ENCODE data around the gene ULBP2. TPM values are rescaled to one million over a fixed set of nuclear protein-coding genes. Genes with fewer than 3 reads are reported as not detected.
"Not testable (repeated sequence)": the region's sequence is repeated elsewhere in the genome, so short reads cannot be mapped to it uniquely, and the experiment has no call there.

Gene ULBP2
- total and polyA plus RNA-seq, 5 donors from 2014 or later = 0.13 to 9.7 TPM; not detected in 3

GRCh38 chr6:149919834-149920225 is 22.0 kb upstream of the ULBP2 start:
- no peak for DNase-seq
- Histone ChIP-seq H3K27ac (ENCODE audit: insufficient read depth, low read length, poor library complexity, severe bottlenecking) (no peak overlapping the region), H3K4me1 (ENCODE audit: control insufficient read depth, insufficient read depth, low read length, poor library complexity, severe bottlenecking) (peaks cover 13% of the 10 kb centered on the region), H3K4me3 (ENCODE audit: low read depth, low read length) (no peak overlapping the region), H3K36me3 (ENCODE audit: control insufficient read depth, insufficient read depth, low read length) (no peaks in the 10 kb centered on the region), H3K9me3 (ENCODE audit: control insufficient read depth in 2 of 2, low read length in 2 of 2) (no peaks in the 10 kb centered on the region), H3K27me3 (ENCODE audit: control insufficient read depth, insufficient read depth, low read length) (peaks cover 18% of the 10 kb centered on the region)
- H3K27me3 Mint-ChIP-seq = peaks cover 51% of the 10 kb centered on the region
- H3K36me3 Mint-ChIP-seq = no peaks in the 10 kb centered on the region
- no peak for ATAC-seq (ENCODE audit: low read depth in 2 of 2)
- H3K4me3 Mint-ChIP-seq = no peak overlapping the region
- H3K9me3 Mint-ChIP-seq = peaks cover 0 to 3% (median 0%) of the 10 kb centered on the region in 7 donors
- H3K4me1 Mint-ChIP-seq = peaks cover 0 to 23% (median 7%) of the 10 kb centered on the region in 4 donors
- no peak overlapping the region for H3K27ac Mint-ChIP-seq

DNA sequence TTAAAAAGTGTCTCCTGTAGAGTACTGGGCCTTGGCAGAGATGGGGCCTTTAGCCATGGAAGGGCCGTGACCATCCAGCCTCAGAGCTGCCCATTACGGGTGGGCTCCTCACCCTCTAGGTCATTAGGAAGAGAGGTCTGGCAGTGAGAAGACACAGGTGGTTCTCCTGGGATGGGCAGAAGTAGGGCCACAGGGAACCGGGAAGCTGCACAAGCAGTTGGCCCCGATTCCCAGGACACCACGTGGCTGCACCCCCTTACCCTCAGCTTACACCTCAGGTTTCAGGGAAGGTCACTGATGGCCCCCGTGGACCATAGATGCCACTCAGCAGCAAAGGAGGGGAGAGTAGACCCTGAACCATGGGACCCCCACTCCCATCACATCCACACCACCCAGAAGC is 20.5 kb upstream of the ULBP2 start:
- peaks cover 25% of the 10 kb centered on the region for H3K27me3 ChIP-seq (ENCODE audit: control insufficient read depth, insufficient read depth, low read length)

GRCh38 chr6:149922091-149922490 is 19.7 kb upstream of the ULBP2 start:
- H3K36me3 Mint-ChIP-seq; H3K4me3 ChIP-seq (ENCODE audit: low read depth, low read length); H3K36me3 ChIP-seq (ENCODE audit: control insufficient read depth, insufficient read depth, low read length); H3K9me3 ChIP-seq (ENCODE audit: control insufficient read depth in 2 of 2, low read length in 2 of 2); H3K27ac ChIP-seq (ENCODE audit: insufficient read depth, low read length, poor library complexity, severe bottlenecking); DNase-seq; H3K9me3 Mint-ChIP-seq; ATAC-seq (ENCODE audit: low read depth in 2 of 2): not testable (repeated sequence)
- peaks cover 24% of the 10 kb centered on the region for H3K4me1 ChIP-seq (ENCODE audit: control insufficient read depth, insufficient read depth, low read length, poor library complexity, severe bottlenecking)
- Mint-ChIP-seq H3K27ac (peak overlapping the region in 1 of 3 donors; percentile 14), H3K4me1 (peaks cover 0 to 35% (median 10%) of the 10 kb centered on the region in 4 donors), H3K4me3 (peak overlapping the region in 3 of 4 donors; percentile 1 to 69 (median 48)), H3K27me3 (peaks cover 58% of the 10 kb centered on the region)
- peaks cover 30% of the 10 kb centered on the region for H3K27me3 ChIP-seq (ENCODE audit: control insufficient read depth, insufficient read depth, low read length)

More for the DNA sequence above, 20.5 kb upstream of the ULBP2 start:
- Histone ChIP-seq H3K4me3 (ENCODE audit: low read depth, low read length) (no peak overlapping the region), H3K4me1 (ENCODE audit: control insufficient read depth, insufficient read depth, low read length, poor library complexity, severe bottlenecking) (peaks cover 23% of the 10 kb centered on the region), H3K36me3 (ENCODE audit: control insufficient read depth, insufficient read depth, low read length) (no peaks in the 10 kb centered on the region), H3K9me3 (ENCODE audit: control insufficient read depth in 2 of 2, low read length in 2 of 2) (no peaks in the 10 kb centered on the region), H3K27ac (ENCODE audit: insufficient read depth, low read length, poor library complexity, severe bottlenecking) (no peak overlapping the region)
- Mint-ChIP-seq H3K9me3 (peaks cover 0 to 5% (median 0%) of the 10 kb centered on the region in 7 donors), H3K4me1 (peaks cover 0 to 33% (median 9%) of the 10 kb centered on the region in 4 donors), H3K27ac (no peak overlapping the region), H3K27me3 (peaks cover 61% of the 10 kb centered on the region), H3K36me3 (no peaks in the 10 kb centered on the region), H3K4me3 (peak overlapping the region in 3 of 4 donors; percentile 7 to 50 (median 39))
- ATAC-seq (ENCODE audit: low read depth in 2 of 2) (no peak), DNase-seq (no peak)

DNA sequence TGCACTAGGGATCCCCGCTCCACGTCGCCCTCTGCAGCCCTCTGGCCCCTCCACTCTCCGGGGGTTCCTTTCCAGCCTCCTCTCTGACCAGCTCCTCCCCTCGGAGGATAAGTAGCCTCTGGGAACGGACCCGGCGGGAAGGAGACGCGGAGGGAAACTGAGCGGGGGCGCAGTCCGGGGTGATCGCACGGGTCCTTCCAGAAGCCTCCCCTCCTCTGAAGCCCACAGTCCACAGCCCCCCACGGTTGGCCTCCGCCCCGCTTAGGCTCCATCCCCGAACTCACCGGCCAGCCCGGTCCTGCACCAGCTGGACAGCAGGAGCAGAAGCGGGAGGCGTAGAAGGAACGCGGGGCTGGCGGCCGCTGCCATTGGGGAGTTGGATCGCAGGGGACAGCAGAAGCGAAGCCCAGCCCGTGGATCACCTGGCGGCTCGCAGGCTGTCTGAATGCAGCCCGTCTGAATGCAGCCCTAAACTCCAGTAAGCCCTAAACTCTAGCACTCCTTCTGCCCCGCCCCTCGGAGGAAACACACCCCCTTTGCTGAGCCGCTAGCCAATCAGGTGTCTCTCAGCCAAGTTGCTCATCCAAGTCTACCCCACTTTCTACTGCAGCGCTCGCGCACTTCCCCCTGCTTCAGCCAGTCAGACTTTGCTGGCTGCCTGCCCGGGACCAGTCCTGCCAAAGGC is 19.0 kb upstream of the ULBP2 start, which contains the start of gene RAET1G:
RAET1G (minus strand) TSS at position 480 of the 685 bp plus-strand sequence; CDS start at position 369, 111 bp downstream.
- Mint-ChIP-seq H3K27ac (peak within 1 kb of the TSS in 1 of 3 donors; percentile 14), H3K27me3 (peaks cover 60% of the 10 kb centered on the region), H3K4me1 (peaks cover 0 to 35% (median 10%) of the 10 kb centered on the region in 4 donors), H3K36me3 (no peaks in the 10 kb centered on the region), H3K9me3 (peaks cover 0 to 5% (median 0%) of the 10 kb centered on the region in 7 donors), H3K4me3 (peak within 1 kb of the TSS; percentile 59 to 88 (median 82))
- no peaks in the 10 kb centered on the region for H3K9me3 ChIP-seq (ENCODE audit: control insufficient read depth in 2 of 2, low read length in 2 of 2)
- no peak within 1 kb of the TSS for H3K27ac ChIP-seq (ENCODE audit: insufficient read depth, low read length, poor library complexity, severe bottlenecking)
- peak within 1 kb of the TSS; percentile 55 for H3K4me3 ChIP-seq (ENCODE audit: low read depth, low read length)
- DNase-seq = peak; percentile 60 to 89 (median 74)
- H3K27me3 ChIP-seq (ENCODE audit: control insufficient read depth, insufficient read depth, low read length) = peaks cover 34% of the 10 kb centered on the region
- peaks cover 24% of the 10 kb centered on the region for H3K4me1 ChIP-seq (ENCODE audit: control insufficient read depth, insufficient read depth, low read length, poor library complexity, severe bottlenecking)
- H3K36me3 ChIP-seq (ENCODE audit: control insufficient read depth, insufficient read depth, low read length) = no peaks in the 10 kb centered on the region
- ATAC-seq (ENCODE audit: low read depth in 2 of 2) = peak; percentile 74 to 84

- Histone ChIP-seq H3K4me3 (ENCODE audit: low read depth, low read length) (peak overlapping the region; percentile 55), H3K9me3 (ENCODE audit: control insufficient read depth in 2 of 2, low read length in 2 of 2) (no peaks in the 10 kb centered on the region), H3K36me3 (ENCODE audit: control insufficient read depth, insufficient read depth, low read length) (no peaks in the 10 kb centered on the region), H3K4me1 (ENCODE audit: control insufficient read depth, insufficient read depth, low read length, poor library complexity, severe bottlenecking) (peaks cover 24% of the 10 kb centered on the region), H3K27ac (ENCODE audit: insufficient read depth, low read length, poor library complexity, severe bottlenecking) (no peak overlapping the region), H3K27me3 (ENCODE audit: control insufficient read depth, insufficient read depth, low read length) (peaks cover 35% of the 10 kb centered on the region)
- H3K4me1 Mint-ChIP-seq = peaks cover 0 to 35% (median 10%) of the 10 kb centered on the region in 4 donors
- DNase-seq (no peak), ATAC-seq (ENCODE audit: low read depth in 2 of 2) (peak; percentile 8 to 22)
- no peaks in the 10 kb centered on the region for H3K36me3 Mint-ChIP-seq
- peaks cover 67% of the 10 kb centered on the region for H3K27me3 Mint-ChIP-seq
- H3K4me3 Mint-ChIP-seq = peak overlapping the region; percentile 59 to 88 (median 82)
- peaks cover 0 to 5% (median 0%) of the 10 kb centered on the region in 7 donors for H3K9me3 Mint-ChIP-seq
- peak overlapping the region in 1 of 3 donors; percentile 10 for H3K27ac Mint-ChIP-seq
These were observed 18.4 kb upstream of the ULBP2 start for GRCh38 chr6:149923327-149923986.

DNA sequence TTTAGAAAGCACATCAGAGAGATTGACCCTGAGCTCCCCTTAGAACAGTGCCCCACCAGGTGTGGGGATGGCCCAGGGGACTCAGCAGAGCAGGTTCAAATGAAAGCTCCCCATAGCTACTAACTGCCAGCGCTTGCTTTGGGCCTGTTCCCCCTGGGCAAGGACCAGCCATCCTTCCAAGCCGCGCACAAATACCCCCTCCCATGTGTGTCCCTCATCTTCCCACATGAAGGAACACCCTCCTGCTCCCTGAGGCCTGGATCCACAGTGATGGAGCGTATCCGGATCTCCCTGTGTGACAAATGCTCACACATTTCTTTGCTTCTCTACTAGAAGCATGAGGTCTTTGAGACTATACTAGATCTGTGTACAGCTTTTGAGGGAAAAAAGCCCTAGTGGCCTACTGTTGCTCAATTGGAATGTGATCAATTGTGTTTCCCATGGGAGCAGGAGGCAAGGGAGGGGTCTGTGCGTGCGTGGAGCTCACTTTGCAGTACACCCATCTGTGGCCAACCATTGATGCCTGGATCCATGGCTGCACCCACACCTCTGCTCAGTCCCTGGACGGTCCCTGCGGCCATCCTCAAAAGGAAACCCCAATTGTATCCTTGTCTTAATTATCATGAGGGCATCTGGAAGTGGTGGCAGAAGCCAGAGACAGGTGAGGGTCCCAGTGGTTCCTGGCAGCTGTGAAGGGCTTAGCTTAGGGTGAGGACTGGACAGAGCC is 17.4 kb upstream of the ULBP2 start:
- peaks cover 0 to 7% (median 0%) of the 10 kb centered on the region in 7 donors for H3K9me3 Mint-ChIP-seq
- H3K4me3 Mint-ChIP-seq = peak overlapping the region in 3 of 4 donors; percentile 44 to 55 (median 53)
- ATAC-seq (ENCODE audit: low read depth in 2 of 2) (no peak), DNase-seq (no peak)
- H3K4me3 ChIP-seq (ENCODE audit: low read depth, low read length) = no peak overlapping the region
- peaks cover 41% of the 10 kb centered on the region for H3K27me3 ChIP-seq (ENCODE audit: control insufficient read depth, insufficient read depth, low read length)
- no peak overlapping the region for H3K27ac ChIP-seq (ENCODE audit: insufficient read depth, low read length, poor library complexity, severe bottlenecking)
- H3K36me3 Mint-ChIP-seq = no peaks in the 10 kb centered on the region
- H3K36me3 ChIP-seq (ENCODE audit: control insufficient read depth, insufficient read depth, low read length) = no peaks in the 10 kb centered on the region
- no peaks in the 10 kb centered on the region for H3K9me3 ChIP-seq (ENCODE audit: control insufficient read depth in 2 of 2, low read length in 2 of 2)
- H3K27me3 Mint-ChIP-seq = peaks cover 71% of the 10 kb centered on the region
- no peak overlapping the region for H3K27ac Mint-ChIP-seq
- H3K4me1 Mint-ChIP-seq = peaks cover 0 to 35% (median 10%) of the 10 kb centered on the region in 4 donors
- H3K4me1 ChIP-seq (ENCODE audit: control insufficient read depth, insufficient read depth, low read length, poor library complexity, severe bottlenecking) = peaks cover 24% of the 10 kb centered on the region

GRCh38 chr6:149924933-149925252 is 16.9 kb upstream of the ULBP2 start:
- Histone ChIP-seq H3K36me3 (ENCODE audit: control insufficient read depth, insufficient read depth, low read length) (no peaks in the 10 kb centered on the region), H3K4me1 (ENCODE audit: control insufficient read depth, insufficient read depth, low read length, poor library complexity, severe bottlenecking) (peaks cover 24% of the 10 kb centered on the region), H3K9me3 (ENCODE audit: control insufficient read depth in 2 of 2, low read length in 2 of 2) (no peaks in the 10 kb centered on the region), H3K4me3 (ENCODE audit: low read depth, low read length) (no peak overlapping the region), H3K27me3 (ENCODE audit: control insufficient read depth, insufficient read depth, low read length) (peaks cover 42% of the 10 kb centered on the region), H3K27ac (ENCODE audit: insufficient read depth, low read length, poor library complexity, severe bottlenecking) (no peak overlapping the region)
- no peak overlapping the region for H3K27ac Mint-ChIP-seq
- peaks cover 0 to 7% (median 0%) of the 10 kb centered on the region in 7 donors for H3K9me3 Mint-ChIP-seq
- peaks cover 0 to 35% (median 10%) of the 10 kb centered on the region in 4 donors for H3K4me1 Mint-ChIP-seq
- ATAC-seq (ENCODE audit: low read depth in 2 of 2) (no peak), DNase-seq (no peak)
- H3K36me3 Mint-ChIP-seq = no peaks in the 10 kb centered on the region
- peaks cover 76% of the 10 kb centered on the region for H3K27me3 Mint-ChIP-seq
- peak overlapping the region in 3 of 4 donors; percentile 5 to 59 (median 42) for H3K4me3 Mint-ChIP-seq

Measured in CD4-positive, CD25-positive, alpha-beta regulatory T cell (primary cell).